ENCODE measurements around the gene RTN4R.

- TF ChIP-seq CTCF (conservative IDR thresholded peaks at IDR 0.05; ENCODE audit: low read length) (no peak), EZH2phosphoT487 (IDR thresholded peaks at IDR 0.05; ENCODE audit: borderline replicate concordance) (no peak)
These were observed 29.4 kb upstream of the RTN4R start for GRCh38 chr22:20297414-20298109.

Data from Loucy (cell line).